NCI-H2171 (cell line): ENCODE results near the gene TMEM267.
"Not testable (repeated sequence)": the region's sequence is repeated elsewhere in the genome, so short reads cannot be mapped to it uniquely, and the experiment has no call there.

Experiments used
- DNase-seq: peaks from one replicate; lab custom pipeline; 2025; lab: John Stamatoyannopoulos, UW

Gene TMEM267

DNA sequence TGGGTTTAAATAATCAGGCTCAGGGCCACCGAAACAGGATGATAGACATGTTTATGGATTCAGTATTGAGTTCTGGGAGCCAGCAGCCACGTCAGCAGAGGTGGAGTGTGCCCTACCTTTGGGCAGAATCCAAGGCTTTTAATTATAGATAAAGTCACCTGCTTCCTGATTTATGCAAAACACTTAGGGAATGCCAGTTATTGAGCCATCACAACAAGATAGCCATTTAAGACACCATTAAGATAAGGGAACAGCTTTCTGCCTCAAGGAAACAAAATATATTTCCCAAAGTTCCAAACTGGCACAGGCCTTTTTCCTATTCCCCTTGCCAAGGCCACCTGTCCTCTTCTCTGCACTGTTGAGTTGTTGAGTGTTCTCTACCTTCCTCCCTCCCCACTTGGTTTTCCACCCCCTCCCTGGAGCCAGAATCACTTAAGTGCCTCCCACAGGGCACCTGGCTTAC lies 73.8 kb downstream of the TMEM267 start:
- no peak for DNase-seq

DNA sequence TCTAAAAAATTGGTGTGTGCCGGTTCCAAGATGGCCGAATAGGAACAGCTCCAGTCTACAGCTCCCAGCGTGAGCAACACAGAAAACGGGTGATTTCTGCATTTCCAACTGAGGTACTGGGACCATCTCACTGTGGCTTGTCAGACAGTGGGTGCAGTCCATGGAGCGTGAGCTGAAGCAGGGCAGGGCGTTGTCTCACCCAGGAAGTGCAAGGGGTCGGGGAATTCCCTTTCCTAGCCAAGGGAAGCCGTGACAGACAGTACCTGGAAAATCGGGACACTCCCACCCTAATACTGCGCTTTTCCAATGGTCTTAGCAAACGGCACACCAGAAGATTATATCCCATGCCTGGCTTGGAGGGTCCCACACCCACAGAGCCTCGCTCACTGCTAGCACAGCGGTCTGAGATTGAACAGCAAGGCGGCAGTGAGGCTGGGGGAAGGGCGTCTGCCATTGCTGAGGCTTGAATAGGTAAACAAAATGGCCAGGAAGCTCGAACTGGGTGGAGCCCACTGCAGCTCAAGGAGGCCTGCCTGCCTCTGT lies 81.1 kb downstream of the TMEM267 start:
- not testable (repeated sequence) for DNase-seq

DNA sequence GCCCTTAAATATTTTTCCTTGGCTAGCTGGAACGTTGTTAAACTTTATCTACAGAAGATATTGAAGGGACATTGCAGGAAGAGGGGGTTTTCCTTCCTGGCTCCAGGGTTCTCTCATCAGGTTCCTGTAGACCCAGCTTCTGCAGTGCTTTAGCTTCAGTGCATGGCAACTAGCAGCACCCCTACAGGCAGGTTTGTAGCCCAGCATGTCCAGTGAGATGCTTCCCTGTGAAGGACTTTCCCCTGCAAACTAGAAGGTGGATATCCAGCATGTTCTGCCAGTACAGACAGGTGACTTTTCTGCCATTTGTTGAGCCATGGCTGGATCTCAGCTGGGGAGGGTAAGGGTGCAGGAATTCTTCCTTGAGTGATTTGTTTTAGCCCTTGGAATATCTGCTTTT lies 81.8 kb downstream of the TMEM267 start:
- no peak for DNase-seq

DNA sequence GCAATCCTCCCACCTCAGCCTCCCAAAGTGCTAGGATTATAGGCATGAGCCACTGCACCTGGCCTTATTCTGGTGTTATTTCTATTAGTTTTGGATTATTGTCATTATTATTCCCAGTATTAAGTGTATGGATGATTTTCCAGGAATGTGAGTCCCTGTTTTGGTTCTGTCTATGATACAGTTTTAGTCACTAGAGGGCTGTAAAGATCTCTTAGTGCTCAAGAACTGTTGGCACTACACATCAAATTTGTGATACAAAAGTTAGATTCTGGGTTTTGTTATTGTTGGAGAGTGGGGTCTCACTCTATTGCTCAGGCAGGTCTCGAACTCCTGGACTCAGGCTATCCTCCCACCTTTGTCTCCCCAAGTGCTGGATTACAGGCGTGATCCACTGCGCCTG lies 83.6 kb downstream of the TMEM267 start:
- DNase-seq = no peak

DNA sequence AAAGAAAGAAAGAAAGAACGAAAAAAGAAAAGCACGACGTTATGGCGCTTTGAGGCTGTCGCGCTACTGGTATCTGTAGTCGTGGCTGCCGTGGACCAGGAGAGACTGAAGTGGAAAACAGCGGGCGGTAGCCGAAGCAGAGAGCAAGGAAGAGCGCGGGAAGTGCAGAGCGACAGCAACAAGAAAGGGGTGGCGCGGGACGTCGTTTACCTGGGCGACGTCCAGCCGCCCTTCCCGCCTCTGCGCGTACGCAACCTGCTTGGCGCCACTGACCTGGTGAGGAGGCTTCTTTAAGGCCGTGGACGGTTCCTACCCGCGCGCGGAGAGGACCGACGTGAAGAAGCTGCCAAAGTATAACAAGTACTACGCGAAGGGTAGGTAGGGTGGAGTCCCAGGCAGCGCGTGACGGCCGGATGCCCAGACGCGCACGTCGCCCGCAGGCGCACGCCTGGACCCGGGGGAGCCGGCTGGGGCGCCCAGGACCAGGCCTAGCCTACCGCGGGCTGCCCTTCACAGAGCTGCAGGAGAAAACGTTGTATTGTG lies 86.8 kb downstream of the TMEM267 start:
- peak; percentile 58 for DNase-seq
